ENCODE data around the gene TNXB.
A peak's percentile ranks its signal among the peaks of the same experiment; 100 is the strongest.

The TNXB gene

DNA sequence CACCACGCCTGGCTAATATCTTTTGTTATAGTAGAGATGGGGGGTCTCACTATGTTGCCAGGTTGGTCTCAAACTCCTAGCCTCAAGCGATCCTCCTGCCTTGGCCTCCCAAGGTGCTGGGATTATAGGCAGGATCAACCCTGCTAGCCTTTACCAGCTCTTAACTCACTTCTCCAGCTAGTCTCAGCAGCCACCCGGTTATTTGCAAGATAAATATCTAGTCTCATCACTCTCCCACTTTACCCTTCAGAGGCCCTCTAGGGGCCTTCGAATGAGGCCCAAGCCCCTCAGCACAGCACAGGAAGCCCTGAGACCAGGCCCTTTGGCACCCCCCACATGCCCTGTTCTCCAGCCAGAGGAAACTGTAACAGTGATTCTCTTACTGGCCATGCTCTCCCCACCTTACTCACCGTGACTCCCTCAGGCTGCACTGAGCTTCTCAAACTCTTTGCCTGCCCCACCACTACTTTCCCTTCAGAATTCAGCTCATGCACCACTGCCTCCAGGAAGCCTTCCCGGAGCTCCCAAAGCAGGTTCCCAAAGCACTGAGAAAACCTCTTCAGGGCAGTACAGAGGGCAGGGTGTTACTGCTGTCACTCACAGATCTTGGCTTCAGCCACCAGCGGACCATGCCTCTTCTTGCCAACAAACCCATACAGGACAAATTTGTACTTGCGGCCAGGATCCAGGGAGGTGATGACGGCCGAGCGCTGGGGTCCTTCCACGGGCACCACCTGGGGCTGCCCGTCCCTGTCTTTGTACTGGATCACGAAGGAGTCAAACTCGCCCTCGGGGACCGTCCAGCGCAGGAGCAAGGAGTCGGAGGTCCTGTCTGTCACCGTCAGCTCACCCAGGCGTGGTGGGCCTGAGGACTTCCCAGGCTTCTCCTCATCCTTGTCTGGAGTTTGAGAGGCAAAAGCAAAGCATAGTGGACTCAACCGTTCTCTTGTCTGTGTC, 25.0 kb downstream of the TNXB start:
- H3K4me3 ChIP-seq (ENCODE audit: low read length), result no peak overlapping the region
- TF ChIP-seq, protein P1, sequence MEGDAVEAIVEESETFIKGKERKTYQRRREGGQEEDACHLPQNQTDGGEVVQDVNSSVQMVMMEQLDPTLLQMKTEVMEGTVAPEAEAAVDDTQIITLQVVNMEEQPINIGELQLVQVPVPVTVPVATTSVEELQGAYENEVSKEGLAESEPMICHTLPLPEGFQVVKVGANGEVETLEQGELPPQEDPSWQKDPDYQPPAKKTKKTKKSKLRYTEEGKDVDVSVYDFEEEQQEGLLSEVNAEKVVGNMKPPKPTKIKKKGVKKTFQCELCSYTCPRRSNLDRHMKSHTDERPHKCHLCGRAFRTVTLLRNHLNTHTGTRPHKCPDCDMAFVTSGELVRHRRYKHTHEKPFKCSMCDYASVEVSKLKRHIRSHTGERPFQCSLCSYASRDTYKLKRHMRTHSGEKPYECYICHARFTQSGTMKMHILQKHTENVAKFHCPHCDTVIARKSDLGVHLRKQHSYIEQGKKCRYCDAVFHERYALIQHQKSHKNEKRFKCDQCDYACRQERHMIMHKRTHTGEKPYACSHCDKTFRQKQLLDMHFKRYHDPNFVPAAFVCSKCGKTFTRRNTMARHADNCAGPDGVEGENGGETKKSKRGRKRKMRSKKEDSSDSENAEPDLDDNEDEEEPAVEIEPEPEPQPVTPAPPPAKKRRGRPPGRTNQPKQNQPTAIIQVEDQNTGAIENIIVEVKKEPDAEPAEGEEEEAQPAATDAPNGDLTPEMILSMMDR (IDR thresholded peaks at IDR 0.05; ENCODE audit: insufficient read depth, low read depth, low read length, missing control alignments), result no peak
- no peak for DNase-seq (ENCODE audit: low read depth)

- TF ChIP-seq, protein P1 (IDR thresholded peaks at IDR 0.05; ENCODE audit: insufficient read depth, low read depth, low read length, missing control alignments), result no peak
- no peak overlapping the region for H3K4me3 ChIP-seq (ENCODE audit: low read length)
- peak; percentile 91 for DNase-seq (ENCODE audit: low read depth)
Observed at GRCh38 chr6:32082935-32083334, 26.2 kb downstream of the TNXB start.

DNA sequence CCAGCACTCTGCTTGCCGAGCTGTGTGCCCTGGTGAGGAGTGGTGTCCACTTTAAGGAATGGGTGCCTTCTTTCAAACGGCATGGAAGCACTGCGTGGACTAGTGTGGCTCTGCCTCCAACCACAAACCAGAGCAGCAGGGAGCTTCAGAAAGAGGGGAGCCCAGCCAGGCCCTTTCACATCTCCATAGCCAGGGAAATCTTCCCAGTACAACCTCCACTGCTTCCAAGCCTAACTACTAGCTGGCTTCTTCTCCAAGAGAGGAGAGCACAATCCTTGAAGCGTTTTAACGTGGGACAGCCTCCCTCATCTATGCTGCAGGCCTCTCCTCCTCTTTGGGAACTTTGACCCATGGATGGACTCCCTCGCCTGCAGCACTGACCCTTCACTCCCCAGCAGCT, 26.7 kb downstream of the TNXB start:
- TF ChIP-seq, protein P1 (IDR thresholded peaks at IDR 0.05; ENCODE audit: insufficient read depth, low read depth, low read length, missing control alignments), result no peak
- H3K4me3 ChIP-seq (ENCODE audit: low read length), result no peak overlapping the region
- DNase-seq (ENCODE audit: low read depth), result no peak

- TF ChIP-seq, protein P1 (IDR thresholded peaks at IDR 0.05; ENCODE audit: insufficient read depth, low read depth, low read length, missing control alignments), result no peak
- no peak overlapping the region for H3K4me3 ChIP-seq (ENCODE audit: low read length)
- DNase-seq (ENCODE audit: low read depth), result peak; percentile 47
Observed at GRCh38 chr6:32081168-32081990, 27.8 kb downstream of the TNXB start.

GRCh38 chr6:32079566-32080290, 29.4 kb downstream of the TNXB start:
- DNase-seq (ENCODE audit: low read depth), result no peak
- no peak overlapping the region for H3K4me3 ChIP-seq (ENCODE audit: low read length)
- TF ChIP-seq, protein P1 (IDR thresholded peaks at IDR 0.05; ENCODE audit: insufficient read depth, low read depth, low read length, missing control alignments), result no peak

DNA sequence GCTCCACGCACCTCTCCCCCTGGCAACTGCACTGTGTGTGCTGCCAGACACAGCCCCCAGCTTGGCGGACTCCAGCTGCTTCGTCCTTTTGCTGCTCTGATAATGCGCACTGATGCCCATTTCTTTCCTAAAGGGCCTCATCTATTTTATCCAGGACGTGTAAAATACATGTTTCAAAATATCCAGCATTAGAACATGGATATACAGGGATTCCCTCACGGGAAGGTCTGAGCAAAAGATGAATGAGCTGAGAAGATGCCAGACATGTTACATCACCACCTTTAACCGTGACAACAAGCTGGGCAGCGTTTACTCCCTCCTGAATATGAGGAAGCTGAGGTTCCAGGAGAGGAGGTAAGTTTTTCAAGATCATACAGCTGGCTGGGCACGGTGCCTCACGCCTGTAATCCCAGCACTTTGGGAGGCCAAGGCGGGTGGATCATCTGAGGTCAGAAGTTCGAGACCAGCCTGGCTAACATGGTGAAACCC, 32.8 kb downstream of the TNXB start:
- TF ChIP-seq, protein P1 (IDR thresholded peaks at IDR 0.05; ENCODE audit: insufficient read depth, low read depth, low read length, missing control alignments), result no peak
- H3K4me3 ChIP-seq (ENCODE audit: low read length), result no peak overlapping the region
- DNase-seq (ENCODE audit: low read depth), result peak; percentile 93
